Right ventricle myocardium inferior (tissue), 1 donor: ENCODE measurements around the gene ABTB2. TPM values are rescaled to one million over a fixed set of nuclear protein-coding genes. Genes with fewer than 3 reads are reported as not detected.

Source experiments
- total RNA-seq: library from RNA; stranded (reverse); fragmentation: NEBNext Ultra II Directional; extraction: Animal tissue kit (Norgen Biotek cat#: 25700); gene quantifications from one replicate; pipeline ENCODE4 v1.2.1, GENCODE V29; 2021
- donor health status: DM: no; HTN: yes; CAD: no; lungs with severe emphysema.

ABTB2 gene
- total RNA-seq, 1 donor from 2014 or later = 14.3 TPM

Other genes with a start within 250 kb of the ABTB2 start
- gene CAT, start 80.9 kb upstream of the ABTB2 start, total RNA-seq = 152 TPM
- gene ELF5, start 155.8 kb upstream of the ABTB2 start, total RNA-seq = not detected